ENCODE measurements around the gene CCNA2. TPM values are rescaled to one million over a fixed set of nuclear protein-coding genes. Genes with fewer than 3 reads are reported as not detected.

The CCNA2 gene
- total RNA-seq, 4 donors from 2014 or later = 11.6 to 43.5 (median 22.6) TPM

DNA sequence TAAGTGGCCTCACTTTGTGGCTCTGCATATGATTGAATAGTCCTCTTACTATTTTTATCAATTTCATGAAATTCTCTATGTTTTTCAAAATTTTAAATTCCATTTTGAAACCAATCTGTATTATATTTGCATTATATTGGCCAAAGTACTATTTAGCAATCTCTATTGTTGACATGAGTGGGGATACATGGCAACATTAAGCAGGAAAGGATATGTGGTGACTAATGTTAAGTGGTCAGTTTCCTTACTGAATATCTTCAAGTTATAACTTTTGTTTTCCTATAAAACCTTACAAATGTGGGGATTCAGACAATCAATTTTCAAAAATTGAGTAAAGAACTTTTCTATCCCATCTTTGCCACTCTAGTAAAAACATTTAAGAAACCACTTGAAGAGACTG is 36.4 kb upstream of the CCNA2 start:
- no peak overlapping the region for H3K27ac ChIP-seq
- no peaks in the 10 kb centered on the region for H3K27me3 ChIP-seq
- intact Hi-C loops (cut with DNase I) = no loop called here
- no peaks in the 10 kb centered on the region for H3K9me3 ChIP-seq
- peaks cover 0 to 66% (median 6%) of the 10 kb centered on the region in 3 donors for H3K36me3 ChIP-seq
- no peak for DNase-seq
- no peak for TF ChIP-seq CTCF (IDR thresholded peaks at IDR 0.05)
- TF ChIP-seq POLR2A (IDR thresholded peaks at IDR 0.05) = no peak
- H3K4me3 ChIP-seq = no peak overlapping the region
- H3K4me1 ChIP-seq = no peaks in the 10 kb centered on the region

- no peaks in the 10 kb centered on the region for H3K9me3 ChIP-seq
- no peak overlapping the region for H3K4me3 ChIP-seq
- TF ChIP-seq POLR2A (IDR thresholded peaks at IDR 0.05) = no peak
- TF ChIP-seq CTCF (IDR thresholded peaks at IDR 0.05) = no peak
- no peak for DNase-seq
- intact Hi-C loops (cut with DNase I) = no loop called here
- WGBS, 2 donors = 94 to 100% methylated on average over 1 of the region's 1 CpG
- no peaks in the 10 kb centered on the region for H3K4me1 ChIP-seq
- peaks cover 0 to 64% (median 4%) of the 10 kb centered on the region in 3 donors for H3K36me3 ChIP-seq
- no peak overlapping the region for H3K27ac ChIP-seq
- no peaks in the 10 kb centered on the region for H3K27me3 ChIP-seq
Observed at GRCh38 chr4:121851354-121851753, 27.7 kb upstream of the CCNA2 start.

DNA sequence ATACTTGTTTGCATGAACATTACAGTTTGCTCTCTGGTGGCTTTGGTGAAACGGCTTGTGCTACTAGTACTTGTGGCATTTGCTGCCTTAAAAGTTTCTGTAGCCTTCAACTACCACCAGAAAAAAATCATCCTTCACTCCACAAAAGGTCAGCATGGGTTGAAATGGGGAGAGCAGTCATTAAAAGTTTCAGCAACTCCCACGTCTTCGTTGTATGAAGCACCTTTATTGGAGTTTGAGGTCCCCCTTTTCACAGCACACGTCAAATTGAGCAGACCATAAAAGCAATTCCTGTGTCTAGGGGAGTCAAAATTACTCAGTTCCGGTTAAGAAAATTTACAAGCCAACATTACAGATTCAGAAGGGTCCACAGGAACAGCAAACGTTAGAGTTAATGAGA is 23.0 kb upstream of the CCNA2 start:
- no peaks in the 10 kb centered on the region for H3K9me3 ChIP-seq
- 82 to 90% methylated on average over 6 of the region's 6 CpGs for WGBS, 2 donors
- TF ChIP-seq CTCF (IDR thresholded peaks at IDR 0.05) = no peak
- TF ChIP-seq POLR2A (IDR thresholded peaks at IDR 0.05) = no peak
- no peak for DNase-seq
- no peaks in the 10 kb centered on the region for H3K4me1 ChIP-seq
- no peak overlapping the region for H3K4me3 ChIP-seq
- H3K27ac ChIP-seq = no peak overlapping the region
- no peaks in the 10 kb centered on the region for H3K27me3 ChIP-seq
- intact Hi-C loops (cut with DNase I) = no loop called here
- peaks cover 0 to 88% (median 14%) of the 10 kb centered on the region in 3 donors for H3K36me3 ChIP-seq

GRCh38 chr4:121842862-121843261 is 19.2 kb upstream of the CCNA2 start:
- Histone ChIP-seq H3K9me3 (no peaks in the 10 kb centered on the region), H3K27me3 (no peaks in the 10 kb centered on the region), H3K4me3 (no peak overlapping the region), H3K36me3 (peaks cover 0 to 89% (median 14%) of the 10 kb centered on the region in 3 donors), H3K27ac (no peak overlapping the region), H3K4me1 (no peaks in the 10 kb centered on the region)
- no peak for DNase-seq
- intact Hi-C loops (cut with DNase I) = no loop called here
- WGBS, 2 donors = 95 to 97% methylated on average over 4 of the region's 4 CpGs
- TF ChIP-seq CTCF (IDR thresholded peaks at IDR 0.05) (no peak), POLR2A (IDR thresholded peaks at IDR 0.05) (no peak)

DNA sequence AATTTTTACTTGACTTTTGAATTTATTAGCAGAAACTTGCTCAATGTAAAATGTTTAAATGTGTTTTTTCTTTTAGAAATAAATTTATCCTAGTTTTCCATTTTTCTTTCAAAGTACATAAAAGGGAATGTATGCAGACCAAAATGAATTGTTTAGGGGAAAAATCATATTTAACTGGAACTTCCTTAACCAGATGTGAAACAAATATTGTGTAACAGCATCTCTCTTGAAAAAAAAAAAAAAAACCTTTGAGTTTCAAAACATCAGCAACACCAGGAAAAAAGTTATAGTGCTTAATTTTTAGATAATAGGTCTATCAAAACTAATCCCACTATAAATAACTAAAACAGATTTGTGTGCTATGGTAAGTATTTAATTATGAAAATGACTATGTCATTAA is 14.5 kb upstream of the CCNA2 start:
- Histone ChIP-seq H3K36me3 (peaks cover 0 to 81% (median 2%) of the 10 kb centered on the region in 3 donors), H3K4me1 (no peaks in the 10 kb centered on the region), H3K9me3 (no peaks in the 10 kb centered on the region), H3K27ac (no peak overlapping the region), H3K4me3 (no peak overlapping the region), H3K27me3 (no peaks in the 10 kb centered on the region)
- intact Hi-C loops (cut with DNase I) = no loop called here
- no peak for DNase-seq
- TF ChIP-seq POLR2A (IDR thresholded peaks at IDR 0.05) (no peak), CTCF (IDR thresholded peaks at IDR 0.05) (no peak)
